A549 (cell line): ENCODE results near the gene ARHGAP18. TPM values are rescaled to one million over a fixed set of nuclear protein-coding genes. Genes with fewer than 3 reads are reported as not detected.

ENCODE experiments used
- ATAC-seq, 2 experiments: fragments of 200-7000 bp in 1 of 2; fragments of >200 bp in 1 of 2; cut with Nextera tagmentation in 1 of 2; cut with Tn5 transposase in 1 of 2; 3 replicates each; pipeline versions ENCODE4 v1.8.0 to v1.9.1; 2018 to 2020; ENCODE audit warnings: mild to moderate bottlenecking in 1 of 2, moderate library complexity in 1 of 2
- CTCF ChIA-PET: fragments of 300-600 bp; sonication (Branson Sonifier 250); formaldehyde crosslinking; extraction: SDS; loops from one replicate; lab custom pipeline; 2021; ENCODE audit warnings: antibody characterized with exemption, inconsistent platforms; lab: Yijun Ruan, JAX
- POLR2A ChIA-PET: fragments of 350-600 bp; formaldehyde crosslinking; extraction: SDS; loops from one replicate; lab custom pipeline; 2021; ENCODE audit warnings: antibody characterized with exemption, inconsistent platforms; lab: Yijun Ruan, JAX
- DNase-seq, 2 experiments: peaks; one replicate each; pipeline versions ENCODE4 v3.0.0 to v3.0.0-alpha.2; 2011 to 2016; ENCODE audit warnings: low read depth in 1 of 2, low spot score in 1 of 2
- FAIRE-seq: peaks from 2 replicates; lab custom pipeline; 2011; peaks lifted over from hg19 to GRCh38; lab: Jason Lieb, UNC
- H3K27ac ChIP-seq, 2 experiments: fragments of >200 bp; sonication (Bioruptor Twin); formaldehyde crosslinking; 3 replicates each; pipeline ENCODE4 v1.5.1; 2016 to 2017
- H3K4me1 ChIP-seq: fragments of >200 bp; sonication (Bioruptor Twin); formaldehyde crosslinking; 3 replicates; pipeline ENCODE4 v1.6.1; 2016
- H3K4me2 ChIP-seq: fragments of >200 bp; sonication (Bioruptor Twin); formaldehyde crosslinking; 3 replicates; pipeline ENCODE4 v1.6.1; 2016
- H3K4me3 ChIP-seq: fragments of >200 bp; sonication (Bioruptor Twin); formaldehyde crosslinking; 3 replicates; pipeline ENCODE4 v1.5.1; 2016
- H3K9me3 ChIP-seq: fragments of >200 bp; sonication (Bioruptor Twin); formaldehyde crosslinking; 3 replicates; pipeline ENCODE4 v1.6.1; 2016
- CEBPB ChIP-seq, 2 experiments: fragments of >200 bp in 1 of 2; sonication (Bioruptor Twin) in 1 of 2; formaldehyde crosslinking in 1 of 2; IDR thresholded peaks; 2 replicates each; pipeline ENCODE4 v1.6.1; 2012 to 2016
- CHD2 ChIP-seq: fragments of 150-350 bp; IDR thresholded peaks from 2 replicates; pipeline ENCODE4 v1.6.1; 2014; ENCODE audit warnings: low read length; ENCODE audit not compliant: partially characterized antibody
- CHD4 ChIP-seq: fragments of 200-600 bp; sonication (generic); IDR thresholded peaks from 2 replicates; pipeline ENCODE4 v1.6.1; 2016; ENCODE audit warnings: antibody characterized with exemption, mild to moderate bottlenecking, borderline replicate concordance
- EP300 ChIP-seq, 2 experiments: fragments of >200 bp; sonication (Bioruptor Twin); formaldehyde crosslinking; IDR thresholded peaks; 2 replicates in 1 of 2; 3 replicates in 1 of 2; pipeline ENCODE4 v1.6.1; 2016 to 2017
- ESRRA ChIP-seq: fragments of 150-350 bp; IDR thresholded peaks from 2 replicates; pipeline ENCODE4 v1.6.1; 2014; ENCODE audit warnings: mild to moderate bottlenecking, low read length, borderline replicate concordance
- GATA3 ChIP-seq: IDR thresholded peaks from 2 replicates; pipeline ENCODE4 v1.6.1; 2012; ENCODE audit warnings: borderline replicate concordance
- HOXB13 ChIP-seq: fragments of 250-450 bp; sonication (Bioruptor Pico); IDR thresholded peaks from 2 replicates; pipeline ENCODE4 v1.5.0; 2020; ENCODE audit warnings: low read depth, mild to moderate bottlenecking, moderate library complexity
- HOXB5 ChIP-seq: fragments of 250-450 bp; sonication (Bioruptor Pico); IDR thresholded peaks from 2 replicates; pipeline ENCODE4 v1.5.0; 2020; ENCODE audit warnings: mild to moderate bottlenecking, moderate library complexity
- MYC ChIP-seq: IDR thresholded peaks from 2 replicates; pipeline ENCODE4 v1.6.1; 2012; ENCODE audit warnings: mild to moderate bottlenecking, inconsistent platforms, low read length, improper control_type of control experiment, borderline replicate concordance
- NPAS2 ChIP-seq: fragments of 250-450 bp; sonication (Bioruptor Pico); IDR thresholded peaks from 2 replicates; pipeline ENCODE4 v1.8.0; 2022; ENCODE audit warnings: mild to moderate bottlenecking, moderate library complexity, borderline replicate concordance
- NR3C1 ChIP-seq: fragments of >200 bp; sonication (Bioruptor Twin); formaldehyde crosslinking; IDR thresholded peaks from 3 replicates; pipeline ENCODE4 v1.6.1; 2017
- PHF8 ChIP-seq: fragments of 200-600 bp; sonication (generic); IDR thresholded peaks from 2 replicates; pipeline ENCODE4 v1.6.1; 2016; ENCODE audit warnings: low read depth, mild to moderate bottlenecking, antibody characterized with exemption, moderate library complexity, borderline replicate concordance
- POLR2A ChIP-seq: IDR thresholded peaks from 2 replicates; pipeline ENCODE4 v1.6.1; 2012; ENCODE audit warnings: mild to moderate bottlenecking, low read length
- TFCP2L1 ChIP-seq: fragments of 250-450 bp; sonication (Bioruptor Pico); IDR thresholded peaks from 2 replicates; pipeline ENCODE4 v1.5.0; 2021; ENCODE audit warnings: mild to moderate bottlenecking
- ZFP36 ChIP-seq: fragments of 450-650 bp; IDR thresholded peaks from 2 replicates; pipeline ENCODE4 v1.6.1; 2014; ENCODE audit warnings: borderline replicate concordance; ENCODE audit not compliant: partially characterized antibody
- ZNF302 ChIP-seq: fragments of 250-450 bp; sonication (Bioruptor Pico); IDR thresholded peaks from 2 replicates; pipeline ENCODE4 v1.9.0; 2021; ENCODE audit warnings: inconsistent platforms, mild to moderate bottlenecking, moderate library complexity
- WGBS: methylation state at CpG from one replicate; pipeline ENCODE4 v1.1.6; 2017; ENCODE audit errors: missing lambda C conversion rate; 5-methylcytosine and 5-hydroxymethylcytosine counted together
- polyA plus RNA-seq, 4 experiments: library from polyadenylated mRNA; depleted of rRNA in 3 of 4; stranded (reverse); fragments of >200 nt; fragmentation: RNase III in 1 of 4; extraction: RNeasy Plus Mini Kit Qiagen cat#74134 plus additional on column Dnase treatment in 1 of 4; gene quantifications; 2 replicates in 3 of 4; 3 replicates in 1 of 4; pipeline ENCODE4 v1.2.3, GENCODE V29; 2011 to 2017
- TF ChIP-seq, protein P1 (sequence below): fragments of 200-600 bp; sonication (generic); IDR thresholded peaks from 2 replicates; pipeline ENCODE4 v1.6.1; 2016; ENCODE audit warnings: antibody characterized with exemption, mild to moderate bottlenecking, moderate library complexity
- TF ChIP-seq, protein P2 (sequence below): fragments of >200 bp; sonication (Bioruptor Twin); formaldehyde crosslinking; IDR thresholded peaks from 2 replicates; pipeline ENCODE4 v1.6.1; 2016
- TF ChIP-seq, protein P3 (sequence below): IDR thresholded peaks from 2 replicates; pipeline ENCODE4 v1.6.1; 2012
- TF ChIP-seq, protein P4 (sequence below): fragments of 450-650 bp; IDR thresholded peaks from 2 replicates; pipeline ENCODE4 v1.6.1; 2014; ENCODE audit warnings: antibody characterized with exemption

Gene ARHGAP18
- polyA plus RNA-seq, 2 of the 4 experiments (the other 2 are of a cell fraction) = 11.2 to 16.7 TPM

DNA sequence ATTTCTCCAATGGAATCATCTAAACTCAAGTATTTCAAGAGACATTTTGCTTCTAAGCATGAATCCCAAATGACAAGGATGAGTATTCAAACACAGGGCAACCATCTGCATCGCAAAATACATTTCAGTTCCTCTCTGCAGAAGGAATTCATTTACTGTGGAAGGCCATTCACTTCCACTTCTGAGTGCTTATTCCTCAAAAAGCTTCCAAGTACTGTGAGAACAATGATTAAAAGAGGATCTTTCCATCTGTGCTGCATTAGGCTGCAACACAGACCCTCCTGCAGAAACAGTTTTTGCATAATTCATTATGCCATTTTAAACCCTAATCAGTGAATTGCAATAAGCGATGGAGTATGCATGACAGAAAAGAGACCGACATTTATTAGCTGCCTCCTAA is 52.5 kb downstream of the ARHGAP18 start:
- no peak overlapping the region for H3K27ac ChIP-seq
- CTCF ChIA-PET = interaction anchor here (0.8 to 1.0 kb wide), 2 partner anchors 15 to 54 kb away, joined by 3 read pairs; no protein-coding TSS in a partner anchor

DNA sequence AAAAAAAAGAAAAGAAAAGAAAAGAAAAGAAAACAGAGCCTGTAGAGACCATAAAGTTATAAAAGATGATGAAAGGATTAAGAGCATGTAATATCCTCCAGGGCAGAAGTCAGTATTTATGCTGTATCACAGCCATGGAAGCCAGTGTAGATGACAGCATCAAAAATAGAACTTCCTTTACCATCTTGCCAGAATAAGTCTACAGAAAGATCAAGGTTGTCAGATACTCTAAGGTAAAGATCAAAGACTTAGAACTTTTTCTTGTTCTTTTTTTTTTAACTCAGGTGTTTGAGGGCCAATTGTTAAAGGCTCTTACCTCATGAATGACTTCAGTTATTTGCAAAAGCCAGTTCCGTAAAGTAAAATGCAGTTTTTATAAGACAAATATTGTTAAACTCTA is 54.6 kb downstream of the ARHGAP18 start:
- H3K4me3 ChIP-seq = no peak overlapping the region
- ChIA-PET CTCF (interaction anchor here (1.0 to 2.4 kb wide), 2 partner anchors 57 to 75 kb away, joined by 4 to 8 read pairs; no protein-coding TSS in a partner anchor), POLR2A (no interaction called here)
- peak overlapping the region; percentile 13 for H3K4me2 ChIP-seq
- FAIRE-seq (no peak), ATAC-seq (no peak), DNase-seq (no peak)
- H3K27ac ChIP-seq = peak overlapping the region; percentile 25 to 49; a peak in 2 of 6 replicates
- 58% methylated on average over 1 of the region's 1 CpG for WGBS
- peaks cover 62% of the 10 kb centered on the region for H3K4me1 ChIP-seq
- TF ChIP-seq NR3C1 (no peak), GATA3 (no peak), MYC (no peak), PHF8 (no peak)
- TF ChIP-seq, protein P1, sequence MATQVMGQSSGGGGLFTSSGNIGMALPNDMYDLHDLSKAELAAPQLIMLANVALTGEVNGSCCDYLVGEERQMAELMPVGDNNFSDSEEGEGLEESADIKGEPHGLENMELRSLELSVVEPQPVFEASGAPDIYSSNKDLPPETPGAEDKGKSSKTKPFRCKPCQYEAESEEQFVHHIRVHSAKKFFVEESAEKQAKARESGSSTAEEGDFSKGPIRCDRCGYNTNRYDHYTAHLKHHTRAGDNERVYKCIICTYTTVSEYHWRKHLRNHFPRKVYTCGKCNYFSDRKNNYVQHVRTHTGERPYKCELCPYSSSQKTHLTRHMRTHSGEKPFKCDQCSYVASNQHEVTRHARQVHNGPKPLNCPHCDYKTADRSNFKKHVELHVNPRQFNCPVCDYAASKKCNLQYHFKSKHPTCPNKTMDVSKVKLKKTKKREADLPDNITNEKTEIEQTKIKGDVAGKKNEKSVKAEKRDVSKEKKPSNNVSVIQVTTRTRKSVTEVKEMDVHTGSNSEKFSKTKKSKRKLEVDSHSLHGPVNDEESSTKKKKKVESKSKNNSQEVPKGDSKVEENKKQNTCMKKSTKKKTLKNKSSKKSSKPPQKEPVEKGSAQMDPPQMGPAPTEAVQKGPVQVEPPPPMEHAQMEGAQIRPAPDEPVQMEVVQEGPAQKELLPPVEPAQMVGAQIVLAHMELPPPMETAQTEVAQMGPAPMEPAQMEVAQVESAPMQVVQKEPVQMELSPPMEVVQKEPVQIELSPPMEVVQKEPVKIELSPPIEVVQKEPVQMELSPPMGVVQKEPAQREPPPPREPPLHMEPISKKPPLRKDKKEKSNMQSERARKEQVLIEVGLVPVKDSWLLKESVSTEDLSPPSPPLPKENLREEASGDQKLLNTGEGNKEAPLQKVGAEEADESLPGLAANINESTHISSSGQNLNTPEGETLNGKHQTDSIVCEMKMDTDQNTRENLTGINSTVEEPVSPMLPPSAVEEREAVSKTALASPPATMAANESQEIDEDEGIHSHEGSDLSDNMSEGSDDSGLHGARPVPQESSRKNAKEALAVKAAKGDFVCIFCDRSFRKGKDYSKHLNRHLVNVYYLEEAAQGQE = no peak
- TF ChIP-seq, protein P2, sequence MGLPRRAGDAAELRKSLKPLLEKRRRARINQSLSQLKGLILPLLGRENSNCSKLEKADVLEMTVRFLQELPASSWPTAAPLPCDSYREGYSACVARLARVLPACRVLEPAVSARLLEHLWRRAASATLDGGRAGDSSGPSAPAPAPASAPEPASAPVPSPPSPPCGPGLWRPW = no peak
- TF ChIP-seq, all 56 proteins: peak for 0
- H3K9me3 ChIP-seq = no peaks in the 10 kb centered on the region

More for the DNA sequence above, 52.5 kb downstream of the ARHGAP18 start:
- H3K4me3 ChIP-seq = no peak overlapping the region
- ATAC-seq (no peak), DNase-seq (no peak)
- 91% methylated on average over 3 of the region's 3 CpGs for WGBS
- TF ChIP-seq HOXB13 (no peak), ZNF302 (CRISPR knock-in tag) (no peak), ESRRA (no peak), HOXB5 (CRISPR knock-in tag) (no peak), ZFP36 (no peak), TFCP2L1 (CRISPR knock-in tag) (no peak), CEBPB (IDR thresholded peaks at IDR 0.05) (no peak), EP300 (IDR thresholded peaks at IDR 0.05) (no peak), NPAS2 (CRISPR knock-in tag) (no peak)
- TF ChIP-seq, protein P3, sequence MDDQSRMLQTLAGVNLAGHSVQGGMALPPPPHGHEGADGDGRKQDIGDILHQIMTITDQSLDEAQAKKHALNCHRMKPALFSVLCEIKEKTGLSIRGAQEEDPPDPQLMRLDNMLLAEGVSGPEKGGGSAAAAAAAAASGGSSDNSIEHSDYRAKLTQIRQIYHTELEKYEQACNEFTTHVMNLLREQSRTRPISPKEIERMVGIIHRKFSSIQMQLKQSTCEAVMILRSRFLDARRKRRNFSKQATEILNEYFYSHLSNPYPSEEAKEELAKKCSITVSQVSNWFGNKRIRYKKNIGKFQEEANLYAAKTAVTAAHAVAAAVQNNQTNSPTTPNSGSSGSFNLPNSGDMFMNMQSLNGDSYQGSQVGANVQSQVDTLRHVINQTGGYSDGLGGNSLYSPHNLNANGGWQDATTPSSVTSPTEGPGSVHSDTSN = no peak
- TF ChIP-seq, all 56 proteins: peak for 0
- no peak for FAIRE-seq
- no peak overlapping the region for H3K4me2 ChIP-seq
- POLR2A ChIA-PET = no interaction called here
- H3K9me3 ChIP-seq = no peaks in the 10 kb centered on the region
- H3K4me1 ChIP-seq = peaks cover 49% of the 10 kb centered on the region

DNA sequence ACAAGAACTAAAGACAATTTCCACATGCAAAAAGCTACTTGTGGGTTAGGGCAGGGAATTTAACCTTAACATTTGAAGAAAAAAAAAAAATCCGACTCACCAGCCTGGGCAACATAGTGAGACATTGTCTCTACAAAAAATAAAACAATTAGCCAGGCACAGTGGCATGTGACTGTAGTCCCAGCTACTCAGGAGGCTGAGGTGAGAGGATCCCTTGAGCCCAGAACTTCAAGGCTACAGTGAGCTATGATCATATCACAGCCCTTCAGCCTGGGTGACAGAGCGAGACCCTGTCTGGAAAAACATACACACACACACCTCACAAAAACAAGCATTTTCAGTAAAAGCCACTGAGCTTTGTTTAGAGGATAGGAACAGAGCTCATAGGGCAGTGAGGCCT is 56.2 kb downstream of the ARHGAP18 start:
- Histone ChIP-seq H3K9me3 (no peaks in the 10 kb centered on the region), H3K27ac (peak overlapping the region; percentile 64 to 65), H3K4me2 (peak overlapping the region; percentile 48), H3K4me1 (peaks cover 61% of the 10 kb centered on the region), H3K4me3 (no peak overlapping the region)
- TF ChIP-seq POLR2A = no peak
- TF ChIP-seq, protein P4, sequence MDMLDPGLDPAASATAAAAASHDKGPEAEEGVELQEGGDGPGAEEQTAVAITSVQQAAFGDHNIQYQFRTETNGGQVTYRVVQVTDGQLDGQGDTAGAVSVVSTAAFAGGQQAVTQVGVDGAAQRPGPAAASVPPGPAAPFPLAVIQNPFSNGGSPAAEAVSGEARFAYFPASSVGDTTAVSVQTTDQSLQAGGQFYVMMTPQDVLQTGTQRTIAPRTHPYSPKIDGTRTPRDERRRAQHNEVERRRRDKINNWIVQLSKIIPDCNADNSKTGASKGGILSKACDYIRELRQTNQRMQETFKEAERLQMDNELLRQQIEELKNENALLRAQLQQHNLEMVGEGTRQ = no peak
- no peak for TF ChIP-seq ZFP36
- TF ChIP-seq CHD4 = no peak
- no peak for TF ChIP-seq CHD2
- DNase-seq (no peak), FAIRE-seq (no peak), ATAC-seq (no peak)
- POLR2A ChIA-PET = no interaction called here
- CTCF ChIA-PET = interaction anchor here (1.4 to 2.4 kb wide), 3 partner anchors 8 to 56 kb away, joined by 3 to 8 read pairs (median 5); no protein-coding TSS in a partner anchor
- 54% methylated on average over 2 of the region's 2 CpGs for WGBS
